ENCODE data around the gene MIF4GD.
"Not testable (repeated sequence)": the region's sequence is repeated elsewhere in the genome, so short reads cannot be mapped to it uniquely, and the experiment has no call there.

The MIF4GD gene

DNA sequence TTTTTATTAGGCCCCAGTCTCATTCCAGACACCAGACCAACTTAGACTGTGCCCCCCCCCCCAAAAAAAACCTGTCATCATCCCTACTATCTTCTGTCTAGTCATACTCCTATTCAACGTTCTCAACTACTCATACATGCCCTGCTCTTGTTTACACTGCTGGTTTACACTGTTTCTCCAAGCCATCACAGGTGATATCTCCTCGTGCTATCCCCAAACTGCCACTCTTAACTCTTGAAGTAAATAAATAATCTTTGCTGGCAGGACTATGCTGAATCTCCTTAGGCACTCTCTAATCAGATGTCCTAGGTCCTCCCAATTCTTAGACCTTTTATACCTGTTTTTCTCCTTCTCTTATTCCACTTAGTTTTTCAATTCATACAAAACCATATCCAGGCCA, 13.8 kb downstream of the MIF4GD start:
- not testable (repeated sequence) for DNase-seq

DNA sequence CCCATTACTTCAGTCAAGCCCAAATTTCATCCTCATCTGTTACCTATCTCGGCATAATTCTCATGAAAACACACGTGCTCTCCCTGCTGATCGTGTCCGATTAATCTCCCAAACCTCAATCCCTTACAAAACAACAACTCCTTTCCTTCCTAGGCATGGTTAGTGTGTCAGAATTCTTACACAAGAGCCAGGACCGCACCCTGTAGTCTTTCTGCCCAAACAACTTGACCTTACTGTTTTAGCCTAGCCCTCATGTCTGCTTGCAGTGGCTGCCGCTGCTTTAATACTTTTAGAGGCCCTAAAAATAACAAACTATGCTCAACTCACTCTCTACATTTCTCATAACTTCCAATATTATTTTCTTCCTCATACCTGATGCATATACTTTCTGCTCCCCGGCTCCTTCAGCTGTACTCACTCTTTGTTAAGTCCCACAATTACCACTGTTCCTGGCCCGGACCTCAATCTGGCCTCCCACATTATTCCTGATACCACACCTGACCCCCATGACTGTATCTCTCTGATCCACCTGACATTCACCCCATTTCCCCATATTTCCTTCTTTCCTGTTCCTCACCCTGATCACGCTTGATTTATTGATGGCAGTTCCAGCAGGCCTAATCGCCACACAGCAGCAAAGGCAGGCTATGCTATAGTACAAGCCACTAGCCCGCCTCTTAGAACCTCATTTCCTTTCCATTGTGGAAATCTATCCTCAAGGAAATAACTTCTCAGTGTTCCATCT, 14.9 kb downstream of the MIF4GD start:
- DNase-seq = not testable (repeated sequence)

DNA sequence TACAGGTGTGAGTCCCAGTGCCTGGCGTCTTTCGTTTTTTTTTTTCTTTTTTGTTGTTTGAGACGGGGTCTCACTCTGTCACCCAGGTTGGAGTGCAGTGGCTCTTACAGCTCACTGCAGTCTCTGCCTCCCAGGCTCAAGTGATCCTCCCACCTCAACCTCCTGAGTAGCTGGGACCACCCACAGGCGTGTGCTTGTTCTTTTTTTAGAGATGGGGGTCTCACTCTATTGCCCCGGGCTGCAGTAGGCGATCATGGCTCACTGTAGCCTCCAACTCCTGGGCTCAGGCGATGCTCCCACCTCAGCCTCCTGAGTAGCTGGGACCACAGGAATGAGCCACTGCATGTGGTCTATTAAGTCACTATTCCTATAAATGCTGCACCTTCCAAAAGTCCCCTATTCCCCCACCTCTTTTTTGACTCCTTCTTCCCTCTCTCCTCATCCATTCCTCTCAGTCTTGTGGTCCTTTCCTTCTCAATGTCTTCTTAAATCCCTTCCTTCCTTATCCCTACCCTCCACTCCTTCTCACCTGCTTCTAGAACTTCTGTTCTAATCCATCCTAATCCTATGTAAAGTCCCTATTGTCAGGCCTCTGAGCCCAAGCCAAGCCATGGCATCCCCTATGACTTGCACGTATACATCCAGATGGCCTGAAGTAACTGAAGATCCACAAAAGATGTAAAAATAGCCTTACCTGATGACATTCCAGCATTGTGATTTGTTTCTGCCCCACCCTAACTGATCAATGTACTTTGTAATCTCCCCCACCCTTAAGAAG, 18.8 kb downstream of the MIF4GD start:
- DNase-seq = no peak

- no peak for DNase-seq
These were observed 21.0 kb downstream of the MIF4GD start for GRCh38 chr17:75250009-75250471.

- DNase-seq = no peak
These were observed 21.5 kb downstream of the MIF4GD start for GRCh38 chr17:75249564-75249963.

- no peak for DNase-seq
These were observed 24.6 kb downstream of the MIF4GD start for GRCh38 chr17:75246404-75246803.

GRCh38 chr17:75245011-75245410, 26.0 kb downstream of the MIF4GD start:
- no peak for DNase-seq

DNA sequence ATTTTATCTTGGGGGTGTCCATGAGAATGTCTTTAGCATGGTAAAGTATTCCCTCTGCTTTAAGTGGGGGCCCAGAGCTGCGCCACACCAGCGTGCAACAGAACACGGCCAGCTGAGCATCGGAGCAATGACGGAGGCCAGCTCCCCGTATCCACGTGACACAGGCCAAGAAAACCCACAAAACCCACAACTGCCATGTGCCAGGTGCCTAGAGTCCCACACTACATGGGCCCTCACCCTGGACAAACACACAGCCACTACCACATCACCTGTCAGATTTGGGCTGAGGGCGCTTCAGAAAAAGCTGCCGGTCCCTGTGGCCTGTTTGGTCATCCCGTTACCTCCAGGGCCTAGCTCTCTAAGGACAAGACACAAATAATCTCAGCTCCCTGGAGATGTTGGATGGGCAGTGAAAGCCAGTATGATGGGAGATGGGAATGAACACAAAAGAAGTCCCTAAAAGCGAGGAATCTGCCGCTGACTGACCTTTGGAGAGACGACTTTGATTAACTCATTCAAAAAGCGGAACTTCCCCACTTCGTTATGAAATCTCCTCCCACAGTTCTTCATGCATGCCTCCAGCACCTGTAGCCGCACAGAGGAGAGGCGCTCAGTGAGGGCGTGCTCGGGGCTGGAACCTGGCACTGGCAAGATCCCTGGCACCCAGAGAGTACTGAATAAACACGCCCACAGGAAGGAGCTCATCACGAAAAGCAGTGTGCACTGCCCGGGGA, 26.7 kb downstream of the MIF4GD start:
- no peak for DNase-seq

- no peak for DNase-seq
These were observed 28.5 kb downstream of the MIF4GD start for GRCh38 chr17:75242461-75243042.

- DNase-seq = no peak
These were observed 29.0 kb downstream of the MIF4GD start for GRCh38 chr17:75241996-75242460.

DNA sequence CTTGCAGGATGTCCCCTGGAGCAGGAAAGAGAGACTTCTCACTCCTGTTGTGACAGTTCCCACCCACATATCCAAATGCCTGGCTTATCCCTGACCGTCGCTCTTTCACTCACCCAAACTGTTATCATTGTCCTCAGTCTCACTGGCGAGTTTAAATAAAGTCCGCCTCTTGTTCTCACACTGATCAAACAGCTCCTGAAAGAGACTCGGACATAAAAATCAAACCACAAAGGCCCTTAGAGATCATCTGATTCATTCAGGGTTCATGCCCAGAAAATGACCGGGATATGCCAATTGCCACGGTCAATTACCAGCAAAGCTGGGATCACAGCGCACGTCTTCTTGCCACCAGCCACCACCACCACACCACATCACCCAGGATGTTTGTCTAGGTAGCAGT, 29.5 kb downstream of the MIF4GD start:
- no peak for DNase-seq

DNA sequence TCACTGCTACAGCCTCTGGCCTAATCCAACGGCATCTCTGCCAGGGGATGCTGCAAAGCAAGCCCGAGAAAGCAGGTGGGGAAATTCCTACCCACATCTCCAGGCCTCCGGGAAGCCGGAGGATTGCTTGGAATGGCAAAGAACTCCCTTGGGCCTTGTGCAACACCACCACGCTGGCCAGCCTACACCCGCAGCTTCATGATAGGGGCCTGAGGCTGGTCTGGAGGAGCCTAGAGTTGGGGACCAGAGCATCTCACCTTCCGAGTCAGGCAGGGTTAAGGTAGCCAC, 29.9 kb downstream of the MIF4GD start:
- no peak for DNase-seq

GRCh38 chr17:75240394-75241142, 30.5 kb downstream of the MIF4GD start:
- peak; percentile 36 to 51 for DNase-seq

DNA sequence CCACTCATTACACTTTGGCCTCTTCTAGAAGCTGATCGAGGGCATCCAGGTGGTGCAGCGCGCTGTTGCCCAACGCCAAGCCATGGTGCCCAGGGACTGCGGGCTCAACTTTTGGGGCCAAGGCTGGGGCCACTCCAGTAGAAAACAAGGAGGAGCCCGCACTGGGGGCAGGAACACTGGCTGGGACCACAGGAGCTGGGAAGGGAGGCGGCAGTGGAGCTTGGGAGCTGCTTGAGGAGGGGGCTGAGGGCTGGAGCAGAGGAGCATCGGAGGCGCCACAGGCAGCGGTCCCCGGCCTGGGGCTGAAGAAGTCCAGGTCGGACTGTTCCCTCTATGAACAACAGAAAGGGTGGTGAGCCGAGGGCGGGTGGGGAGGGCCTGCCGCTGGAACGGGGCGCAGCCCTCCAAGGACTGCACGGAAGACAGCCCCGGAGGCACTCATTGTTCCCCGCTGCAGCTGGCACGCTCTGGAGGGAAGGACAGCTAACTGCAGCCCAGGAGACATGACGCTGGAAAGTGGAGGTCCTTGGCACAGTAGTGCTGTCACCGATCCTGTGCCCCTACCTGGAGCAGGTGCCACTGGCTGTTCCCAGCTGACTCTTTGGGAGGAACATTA, 31.1 kb downstream of the MIF4GD start:
- DNase-seq = no peak

DNA sequence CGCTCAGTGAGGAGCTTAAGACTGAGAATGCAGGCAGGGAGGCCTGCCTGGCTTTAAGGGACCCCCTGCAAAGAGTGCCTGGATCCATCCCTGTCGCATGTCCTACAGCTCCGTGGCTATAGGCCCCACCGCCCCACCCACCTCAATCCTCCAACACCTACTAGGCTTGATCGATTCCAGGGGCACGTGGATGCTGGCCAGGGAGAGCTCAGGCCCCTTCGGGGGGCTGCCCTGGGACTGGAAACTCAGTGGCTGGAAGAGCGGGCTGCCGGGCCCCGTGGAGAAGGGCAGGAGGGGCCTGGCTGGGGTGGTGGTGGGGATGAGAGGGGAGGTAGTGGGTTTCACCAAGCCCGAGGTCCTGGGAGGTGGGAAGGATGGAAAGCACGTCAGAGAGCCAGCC, 31.8 kb downstream of the MIF4GD start:
- no peak for DNase-seq

DNA sequence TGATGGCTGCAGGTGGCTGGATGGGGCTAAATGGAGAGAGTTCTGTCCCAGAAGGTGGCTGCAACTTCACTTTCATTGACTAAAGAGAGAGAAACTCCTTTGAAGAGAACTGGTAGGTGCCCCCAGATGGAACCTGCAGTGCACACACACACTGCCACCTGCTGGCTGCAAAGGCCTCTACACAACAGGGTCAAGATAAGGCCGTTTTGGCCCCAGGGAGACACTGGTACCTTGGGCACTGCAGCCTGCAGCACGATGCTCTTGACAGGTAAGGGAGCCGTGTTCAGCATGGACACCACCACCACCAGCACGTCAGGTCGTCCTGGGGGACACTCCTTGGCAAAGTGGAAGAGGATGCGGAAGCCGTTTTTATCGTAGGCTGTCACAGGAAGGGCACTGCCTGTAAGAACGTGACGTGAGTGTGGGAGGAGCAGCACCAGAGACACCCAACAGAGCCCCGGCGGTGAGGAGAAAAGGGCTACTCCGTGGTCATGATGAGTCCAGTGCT, 32.3 kb downstream of the MIF4GD start:
- DNase-seq = peak in 1 of 2 experiments; percentile 63

- DNase-seq = no peak
These were observed 32.9 kb downstream of the MIF4GD start for GRCh38 chr17:75238020-75238580.

DNA sequence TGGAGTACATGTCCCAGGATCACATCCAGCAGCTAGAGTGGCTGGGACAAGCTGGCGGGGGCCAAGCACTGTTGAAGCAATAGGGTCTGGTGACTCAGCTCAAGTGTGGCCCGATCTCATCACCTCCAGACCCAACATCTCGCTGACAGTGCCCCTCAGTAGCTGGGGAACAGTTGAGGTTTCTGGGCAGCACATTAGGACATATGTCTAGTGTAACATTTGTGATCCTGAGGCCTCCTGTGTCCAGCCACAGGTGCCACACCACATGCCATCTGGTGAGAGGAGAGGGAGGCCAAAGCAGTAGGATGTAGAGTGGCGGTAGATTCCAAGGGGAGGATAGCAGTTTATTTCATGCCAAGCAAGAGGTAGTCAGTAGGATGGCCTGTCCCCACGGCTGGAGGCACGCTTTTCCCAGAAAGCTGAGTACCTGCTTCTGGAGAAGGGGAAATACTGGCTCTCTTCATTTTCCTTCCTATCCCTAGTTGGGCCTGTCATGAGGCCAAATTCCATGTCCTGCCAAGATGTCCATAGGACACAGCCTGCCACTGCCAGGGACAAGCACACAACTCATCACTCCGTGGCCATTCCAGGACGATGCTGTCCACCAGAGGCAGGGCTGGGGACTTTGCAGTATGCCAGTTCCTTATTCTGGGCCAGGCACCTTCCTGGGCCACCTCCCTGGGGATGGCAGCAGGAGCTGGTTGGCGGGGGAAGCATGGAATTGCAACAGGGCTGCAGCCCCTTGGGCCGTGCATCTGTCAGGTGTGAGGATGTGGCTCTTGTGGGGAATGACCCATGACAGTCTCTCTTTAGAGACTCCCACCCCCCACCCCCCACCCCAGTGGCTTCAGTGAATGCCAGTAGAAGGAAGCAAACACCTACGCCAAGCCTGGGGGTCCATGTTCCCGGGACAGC, 33.7 kb downstream of the MIF4GD start:
- DNase-seq = no peak

DNA sequence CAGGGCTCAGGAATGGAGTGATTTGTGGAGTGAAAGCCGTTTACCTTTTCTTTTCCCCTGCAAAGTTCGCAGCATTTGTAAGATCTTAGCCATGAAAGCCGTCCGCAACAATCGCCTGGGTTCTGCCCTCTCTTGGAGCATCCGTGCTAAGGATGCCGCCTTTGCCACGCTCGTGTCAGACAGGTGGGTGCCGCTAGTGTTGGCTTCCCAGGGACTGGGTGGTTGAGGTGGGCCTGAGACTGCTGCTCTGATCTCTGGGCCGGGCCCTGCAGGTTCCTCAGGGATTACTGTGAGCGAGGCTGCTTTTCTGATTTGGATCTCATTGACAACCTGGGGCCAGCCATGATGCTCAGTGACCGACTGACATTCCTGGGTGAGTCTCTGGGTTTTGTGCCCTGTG, 38.2 kb downstream of the MIF4GD start:
- DNase-seq = no peak

DNA sequence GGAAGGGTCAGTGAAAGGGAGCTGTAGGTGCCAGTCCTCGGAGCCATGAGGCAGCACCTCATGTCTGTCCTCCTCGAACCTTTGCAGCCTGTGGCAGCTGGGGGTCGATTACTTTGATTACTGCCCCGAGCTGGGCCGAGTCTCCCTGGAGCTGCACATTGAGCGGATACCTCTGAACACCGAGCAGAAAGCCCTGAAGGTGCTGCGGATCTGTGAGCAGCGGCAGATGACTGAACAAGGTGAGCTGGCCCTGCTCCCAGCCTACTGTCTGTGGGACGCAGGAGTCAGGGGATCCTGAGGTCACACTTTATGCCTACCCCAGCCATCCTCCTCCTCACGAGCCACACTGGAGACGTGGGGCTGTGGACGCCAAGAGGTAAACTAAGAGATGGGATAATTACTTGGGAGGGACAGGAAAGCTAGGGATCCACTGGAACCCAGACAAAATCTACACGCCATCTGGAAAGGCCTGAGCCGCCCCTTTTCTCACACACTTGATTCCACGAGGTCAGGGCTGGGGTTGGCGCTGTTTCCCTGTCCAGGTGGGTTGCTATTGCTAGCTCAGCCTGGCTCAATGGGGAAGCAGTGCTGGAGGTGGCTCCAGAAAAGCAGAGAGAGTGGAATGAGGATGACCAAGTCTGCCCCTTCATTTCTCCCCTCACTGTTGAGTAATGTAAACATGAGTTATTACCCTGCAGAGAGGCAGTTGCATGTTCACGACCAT, 39.1 kb downstream of the MIF4GD start:
- DNase-seq = no peak
